SU-DHL-6 (cell line): ENCODE results near the gene NPBWR2.

Experiments used
- CTCF ChIP-seq: fragments of 200-600 bp; sonication (generic); IDR thresholded peaks from one replicate; pipeline ENCODE4 v1.5.1; 2017; ENCODE audit warnings: antibody characterized with exemption, mild to moderate bottlenecking, low read length, moderate library complexity; ENCODE audit not compliant: insufficient read depth, poor library complexity, severe bottlenecking
- EZH2phosphoT487 ChIP-seq: fragments of 200-600 bp; sonication (generic), shearing (Covaris generic); conservative IDR thresholded peaks from 2 replicates; pipeline ENCODE4 v1.6.1; 2018; ENCODE audit warnings: mild to moderate bottlenecking, antibody characterized with exemption, low read length, moderate library complexity, mixed read lengths

GRCh38 chr20:64153410-64153809, 46.0 kb upstream of the NPBWR2 start:
- TF ChIP-seq CTCF: no peak
- no peak for TF ChIP-seq EZH2phosphoT487
